Common myeloid progenitor, CD34-positive (primary cell): ENCODE measurements around the gene MESP1.

ENCODE experiments used
- CTCF ChIA-PET: fragments of 350-600 bp; sonication (Branson Sonifier 250); formaldehyde crosslinking; loops from one replicate; lab custom pipeline; 2021; ENCODE audit warnings: antibody characterized with exemption; lab: Charles Lee
- POLR2A ChIA-PET: fragments of 350-600 bp; sonication (Branson Sonifier 250); formaldehyde crosslinking; loops from one replicate; lab custom pipeline; 2021; ENCODE audit warnings: antibody characterized with exemption; lab: Charles Lee
- DNase-seq, 3 donors: peaks; one replicate each; pipeline versions ENCODE4 v3.0.0 to v3.0.0-alpha.2; 2013
- H3K27ac ChIP-seq, 2 experiments: 1 replicate in 1 of 2; 2 replicates in 1 of 2; pipeline ENCODE4 v1.7.0; 2013; ENCODE audit warnings: inconsistent platforms in 2 of 2, low read length in 2 of 2, mild to moderate bottlenecking in 2 of 2, low read depth in 1 of 2, moderate library complexity in 1 of 2; ENCODE audit not compliant: severe bottlenecking in 2 of 2, insufficient read depth in 1 of 2, poor library complexity in 1 of 2
- H3K27me3 ChIP-seq, 5 experiments: replicated peaks in 2 of 5; 1 replicate in 3 of 5; 2 replicates in 2 of 5; pipeline versions ENCODE4 v1.6.1 to v1.7.0; 2013; ENCODE audit warnings: low read length in 4 of 5, mild to moderate bottlenecking in 2 of 5, moderate library complexity in 2 of 5, inconsistent platforms in 1 of 5; ENCODE audit not compliant: insufficient read depth in 5 of 5, control insufficient read depth in 4 of 5
- H3K36me3 ChIP-seq, 4 experiments: 1 replicate in 2 of 4; 2 replicates in 2 of 4; pipeline versions ENCODE4 v1.6.1 to v1.7.0; 2013; ENCODE audit warnings: low read length in 3 of 4, control low read depth in 1 of 4, mild to moderate bottlenecking in 1 of 4; ENCODE audit not compliant: control insufficient read depth in 4 of 4, insufficient read depth in 4 of 4
- H3K4me1 ChIP-seq, 4 experiments: 1 replicate in 3 of 4; 2 replicates in 1 of 4; pipeline versions ENCODE4 v1.6.1 to v1.7.1; 2013; ENCODE audit warnings: low read length in 3 of 4, mild to moderate bottlenecking in 3 of 4, control low read depth in 1 of 4, inconsistent platforms in 1 of 4, moderate library complexity in 1 of 4; ENCODE audit not compliant: control insufficient read depth in 4 of 4, insufficient read depth in 4 of 4; ENCODE audit errors: control extremely low read depth in 1 of 4
- H3K4me3 ChIP-seq, 7 experiments: 1 replicate in 4 of 7; 2 replicates in 3 of 7; pipeline versions ENCODE4 v1.5.1 to v1.7.0; 2013; ENCODE audit warnings: mild to moderate bottlenecking in 7 of 7, low read length in 6 of 7, moderate library complexity in 6 of 7, inconsistent platforms in 2 of 7, low read depth in 2 of 7, control low read depth in 1 of 7; ENCODE audit not compliant: insufficient read depth in 4 of 7, control insufficient read depth in 1 of 7; ENCODE audit errors: extremely low read depth in 1 of 7
- H3K9me3 ChIP-seq, 5 experiments: 1 replicate in 4 of 5; 2 replicates in 1 of 5; pipeline versions ENCODE4 v1.6.1 to v1.7.1; 2013; ENCODE audit warnings: low read length in 4 of 5, mild to moderate bottlenecking in 2 of 5, inconsistent platforms in 1 of 5, low read depth in 1 of 5, moderate library complexity in 1 of 5; ENCODE audit not compliant: control insufficient read depth in 4 of 5, insufficient read depth in 2 of 5; ENCODE audit errors: control extremely low read depth in 1 of 5
- WGBS: methylation state at CpG from one replicate; pipeline ENCODE4 v1.1.5; 2013; ENCODE audit not compliant: insufficient coverage; 5-methylcytosine and 5-hydroxymethylcytosine counted together

MESP1 gene

DNA sequence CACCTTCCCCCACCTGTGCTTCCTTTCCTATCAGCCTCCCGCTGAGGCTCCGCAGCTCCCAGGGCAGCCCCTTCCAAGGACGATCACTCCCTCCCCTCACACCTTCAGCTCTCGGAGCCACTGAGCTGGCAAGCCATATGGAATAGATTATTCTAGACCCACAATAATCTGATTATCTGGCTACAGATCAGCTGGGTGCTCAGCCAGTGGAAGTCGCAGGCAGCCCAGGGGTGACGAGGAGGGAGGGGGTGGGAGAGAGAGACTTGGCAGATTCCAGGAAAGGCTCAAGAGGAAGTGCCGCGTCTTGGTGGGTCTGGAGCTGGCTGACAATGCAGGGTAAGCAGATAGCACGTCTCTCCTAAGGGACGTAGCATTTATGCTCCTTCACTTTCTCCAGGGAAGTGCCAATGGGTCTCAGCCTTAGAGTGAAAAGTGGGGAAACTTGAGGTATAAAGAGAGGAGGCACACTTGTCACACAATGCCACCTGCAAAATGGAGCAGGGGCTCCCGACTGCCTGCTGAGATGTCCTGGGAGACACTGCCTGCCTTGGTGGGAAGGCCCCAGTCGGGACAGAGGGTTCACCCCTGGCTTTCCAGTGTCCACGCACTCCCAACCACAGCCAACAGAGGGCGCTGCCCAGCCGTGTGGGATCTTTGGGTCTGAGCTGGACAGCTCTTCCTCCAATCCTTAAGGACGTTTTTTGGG lies 9.4 kb upstream of the MESP1 start:
- Histone ChIP-seq H3K4me1 (peaks cover 0 to 13% (median 3%) of the 10 kb centered on the region in 4 experiments), H3K27me3 (no peaks in the 10 kb centered on the region), H3K4me3 (no peak overlapping the region), H3K36me3 (no peaks in the 10 kb centered on the region), H3K9me3 (no peaks in the 10 kb centered on the region), H3K27ac (no peak overlapping the region)
- ChIA-PET POLR2A (no interaction called here), CTCF (interaction anchor here (0.8 to 15.3 kb wide), 30 partner anchors 8 to 325 kb away, joined by 3 to 240 read pairs (median 4); partner anchors contain the start of genes AP3S2, MESP1 and MESP2)
- 35% methylated on average over 11 of the region's 16 CpGs for WGBS
- peak; percentile 59 to 73 (median 67) for DNase-seq

- Histone ChIP-seq H3K9me3 (no peaks in the 10 kb centered on the region), H3K36me3 (no peaks in the 10 kb centered on the region), H3K27ac (no peak overlapping the region), H3K4me1 (peaks cover 0 to 13% (median 3%) of the 10 kb centered on the region in 4 experiments), H3K27me3 (no peaks in the 10 kb centered on the region), H3K4me3 (no peak overlapping the region)
- no peak for DNase-seq
- ChIA-PET POLR2A (interaction anchor here (0.6 kb wide), 1 partner anchor 410 kb away, joined by 5 read pairs; no protein-coding TSS in a partner anchor), CTCF (interaction anchor here (0.8 to 15.3 kb wide), 18 partner anchors 8 to 325 kb away, joined by 3 to 240 read pairs (median 5); partner anchors contain the start of genes AP3S2, MESP1 and MESP2)
- WGBS = 87% methylated on average over 2 of the region's 3 CpGs
Observed at GRCh38 chr15:89759835-89760234, 8.8 kb upstream of the MESP1 start.

DNA sequence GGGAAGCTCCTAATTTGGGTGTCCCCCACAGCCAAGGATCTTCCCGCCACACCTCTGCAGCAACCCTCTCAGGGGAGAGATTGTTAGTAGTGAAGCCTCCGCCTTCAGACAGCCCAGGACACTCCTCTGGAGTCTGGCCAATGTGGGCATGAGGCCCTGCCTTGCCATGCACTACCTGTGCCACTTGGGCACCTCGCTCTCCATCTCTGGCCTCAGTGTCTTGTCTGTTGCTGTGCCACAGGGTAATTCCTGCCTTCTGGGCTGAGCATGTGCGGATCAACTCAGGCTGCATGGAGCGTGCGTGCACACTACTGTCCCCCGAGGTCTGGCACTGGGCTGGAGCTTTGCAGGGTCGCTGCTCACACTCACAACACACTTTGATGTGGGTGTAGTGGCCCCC lies 7.9 kb upstream of the MESP1 start:
- CTCF ChIA-PET = interaction anchor here (0.8 to 15.3 kb wide), 4 partner anchors 15 to 130 kb away, joined by 3 to 240 read pairs (median 44); partner anchors contain the start of gene MESP2
- no peak overlapping the region for H3K27ac ChIP-seq
- H3K4me3 ChIP-seq = no peak overlapping the region
- H3K27me3 ChIP-seq = peaks cover 0 to 2% (median 0%) of the 10 kb centered on the region in 5 experiments
- POLR2A ChIA-PET = no interaction called here
- no peaks in the 10 kb centered on the region for H3K9me3 ChIP-seq
- DNase-seq = no peak
- WGBS = 96% methylated on average over 8 of the region's 8 CpGs
- H3K4me1 ChIP-seq = peaks cover 0 to 13% (median 3%) of the 10 kb centered on the region in 4 experiments
- no peaks in the 10 kb centered on the region for H3K36me3 ChIP-seq

- no peaks in the 10 kb centered on the region for H3K9me3 ChIP-seq
- DNase-seq = no peak
- CTCF ChIA-PET = interaction anchor here (0.7 to 15.3 kb wide), 4 partner anchors 15 to 130 kb away, joined by 3 to 240 read pairs (median 44); partner anchors contain the start of gene MESP2
- H3K4me1 ChIP-seq = peaks cover 0 to 13% (median 3%) of the 10 kb centered on the region in 4 experiments
- POLR2A ChIA-PET = no interaction called here
- H3K27ac ChIP-seq = no peak overlapping the region
- no peak overlapping the region for H3K4me3 ChIP-seq
- peaks cover 0 to 2% (median 0%) of the 10 kb centered on the region in 5 experiments for H3K27me3 ChIP-seq
- no peaks in the 10 kb centered on the region for H3K36me3 ChIP-seq
- 94% methylated on average over 5 of the region's 8 CpGs for WGBS
Observed at GRCh38 chr15:89758283-89758682, 7.2 kb upstream of the MESP1 start.

DNA sequence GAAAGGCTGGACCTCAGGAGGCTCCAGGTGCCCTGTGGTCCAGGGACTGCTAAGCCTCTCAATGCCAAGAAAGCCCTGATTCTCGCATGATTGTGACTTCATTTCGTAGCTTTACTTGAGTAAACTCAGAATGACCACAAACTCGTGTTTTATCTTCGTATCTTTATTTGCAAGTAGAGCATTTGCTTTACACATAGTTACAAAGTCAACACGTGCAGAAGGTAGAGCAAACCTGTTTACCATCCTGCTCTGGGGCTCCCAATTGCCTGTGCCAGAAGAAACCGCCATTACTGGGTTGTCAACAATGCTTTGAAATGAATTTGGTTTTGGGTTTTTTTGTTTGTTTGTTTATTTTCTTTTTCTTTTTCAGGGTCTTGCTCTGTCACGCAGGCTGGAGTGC lies 5.8 kb upstream of the MESP1 start:
- 92% methylated on average over 6 of the region's 7 CpGs for WGBS
- ChIA-PET POLR2A (interaction anchor here (0.6 kb wide), 1 partner anchor 118 kb away, joined by 3 read pairs; no protein-coding TSS in a partner anchor), CTCF (interaction anchor here (15.3 kb wide), 1 partner anchor 119 kb away, joined by 240 read pairs; no protein-coding TSS in a partner anchor)
- Histone ChIP-seq H3K4me3 (no peak overlapping the region), H3K27me3 (peaks cover 0 to 2% (median 0%) of the 10 kb centered on the region in 5 experiments), H3K4me1 (peaks cover 0 to 13% (median 3%) of the 10 kb centered on the region in 4 experiments), H3K27ac (no peak overlapping the region), H3K9me3 (no peaks in the 10 kb centered on the region), H3K36me3 (no peaks in the 10 kb centered on the region)
- DNase-seq = no peak

GRCh38 chr15:89755701-89756100 lies 4.7 kb upstream of the MESP1 start:
- ChIA-PET POLR2A (no interaction called here), CTCF (interaction anchor here (0.9 to 15.3 kb wide), 4 partner anchors 15 to 339 kb away, joined by 3 to 240 read pairs (median 4); no protein-coding TSS in a partner anchor)
- Histone ChIP-seq H3K27ac (no peak overlapping the region), H3K4me1 (peaks cover 0 to 16% (median 7%) of the 10 kb centered on the region in 4 experiments), H3K9me3 (no peaks in the 10 kb centered on the region), H3K4me3 (no peak overlapping the region), H3K36me3 (no peaks in the 10 kb centered on the region), H3K27me3 (peaks cover 0 to 2% (median 0%) of the 10 kb centered on the region in 5 experiments)
- DNase-seq = no peak
- no CpG with 5 or more reads among the region's 4 CpGs for WGBS
